NCI-H1105 (cell line): ENCODE measurements around the gene CSRP1.
A peak's percentile ranks its signal among the peaks of the same experiment; 100 is the strongest.
"Not testable (repeated sequence)": the region's sequence is repeated elsewhere in the genome, so short reads cannot be mapped to it uniquely, and the experiment has no call there.

Source experiments
- DNase-seq: peaks from one replicate; lab custom pipeline; 2025; lab: John Stamatoyannopoulos, UW

CSRP1 gene

DNA sequence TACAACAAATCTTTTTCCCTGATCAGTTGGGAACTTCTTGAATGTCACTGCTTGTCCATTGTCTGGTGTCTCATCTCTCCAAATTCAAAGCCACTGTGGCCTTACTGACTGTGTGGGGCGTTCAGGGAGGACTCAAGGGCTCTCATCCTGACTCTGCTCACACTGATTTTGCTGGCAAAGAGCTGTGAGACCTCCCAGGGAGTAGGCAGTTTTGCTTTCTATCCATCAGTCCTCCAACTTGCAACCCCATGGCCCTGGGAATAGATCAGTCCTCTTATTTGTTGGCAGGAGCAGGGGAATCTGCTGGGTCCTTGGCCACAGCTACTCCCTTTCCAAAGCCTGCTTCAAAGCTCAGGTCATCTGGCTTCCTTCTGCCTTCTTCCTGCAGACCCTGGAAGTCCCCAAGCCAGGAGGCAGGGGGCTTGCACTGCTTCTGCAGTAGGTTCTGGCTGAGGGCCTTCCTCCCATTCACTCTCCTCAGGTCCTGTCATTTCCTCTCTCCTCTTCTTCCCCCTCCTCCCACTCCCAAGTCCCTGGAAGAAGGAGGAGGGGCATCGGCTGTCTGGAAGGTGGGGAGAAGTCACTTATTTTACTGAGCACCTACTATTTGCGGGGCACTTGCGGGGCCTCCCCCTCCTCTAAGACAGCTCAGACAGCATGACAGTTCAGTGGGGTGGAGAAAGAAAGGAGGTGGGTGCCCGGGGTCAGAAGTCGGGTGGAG, 31.1 kb upstream of the CSRP1 start:
- DNase-seq: no peak

GRCh38 chr1:201537467-201537866, 30.5 kb upstream of the CSRP1 start:
- no peak for DNase-seq

DNA sequence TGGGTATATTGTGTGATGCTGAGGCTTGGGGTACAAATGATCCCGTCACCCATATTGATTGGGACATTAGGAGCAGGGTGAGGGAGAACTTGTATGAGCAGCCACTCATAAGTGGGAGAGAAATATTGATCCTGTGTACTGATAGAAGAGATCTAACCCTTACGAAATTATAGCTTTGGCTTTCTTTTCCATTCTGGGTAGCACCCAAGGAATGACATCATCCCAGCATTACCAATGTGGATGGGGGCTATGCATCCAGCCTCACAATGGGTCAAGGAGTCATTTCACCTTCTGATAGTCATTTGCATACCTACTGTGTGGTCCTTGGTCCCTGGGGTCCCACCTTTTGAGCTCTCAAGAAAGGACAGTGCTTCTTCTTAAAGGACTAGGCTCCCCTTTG, 30.1 kb upstream of the CSRP1 start:
- no peak for DNase-seq

DNA sequence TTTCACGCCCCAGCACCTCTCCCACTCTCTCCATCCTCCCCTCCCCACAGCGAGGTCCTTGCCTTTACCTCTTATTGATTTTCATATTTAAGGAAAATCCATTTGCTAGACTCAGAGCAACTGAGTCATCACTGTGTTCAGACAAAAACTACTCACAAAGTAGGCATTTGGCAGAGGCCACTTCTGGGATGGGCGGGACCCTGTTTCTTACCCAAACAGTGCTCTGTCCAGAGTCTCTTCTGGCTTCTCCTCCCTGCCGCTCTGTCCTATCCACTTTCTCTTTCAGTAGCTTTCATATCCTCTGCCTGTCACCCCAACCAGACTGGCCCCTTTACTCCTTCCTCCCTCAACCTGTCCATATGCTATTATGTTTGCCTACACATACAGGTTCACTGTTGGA, 29.6 kb upstream of the CSRP1 start:
- no peak for DNase-seq

GRCh38 chr1:201535919-201536245, 29.0 kb upstream of the CSRP1 start:
- DNase-seq: no peak

GRCh38 chr1:201535046-201535918, 28.4 kb upstream of the CSRP1 start:
- DNase-seq: no peak

- DNase-seq: no peak
Measured at GRCh38 chr1:201533836-201534235, 26.9 kb upstream of the CSRP1 start.

DNA sequence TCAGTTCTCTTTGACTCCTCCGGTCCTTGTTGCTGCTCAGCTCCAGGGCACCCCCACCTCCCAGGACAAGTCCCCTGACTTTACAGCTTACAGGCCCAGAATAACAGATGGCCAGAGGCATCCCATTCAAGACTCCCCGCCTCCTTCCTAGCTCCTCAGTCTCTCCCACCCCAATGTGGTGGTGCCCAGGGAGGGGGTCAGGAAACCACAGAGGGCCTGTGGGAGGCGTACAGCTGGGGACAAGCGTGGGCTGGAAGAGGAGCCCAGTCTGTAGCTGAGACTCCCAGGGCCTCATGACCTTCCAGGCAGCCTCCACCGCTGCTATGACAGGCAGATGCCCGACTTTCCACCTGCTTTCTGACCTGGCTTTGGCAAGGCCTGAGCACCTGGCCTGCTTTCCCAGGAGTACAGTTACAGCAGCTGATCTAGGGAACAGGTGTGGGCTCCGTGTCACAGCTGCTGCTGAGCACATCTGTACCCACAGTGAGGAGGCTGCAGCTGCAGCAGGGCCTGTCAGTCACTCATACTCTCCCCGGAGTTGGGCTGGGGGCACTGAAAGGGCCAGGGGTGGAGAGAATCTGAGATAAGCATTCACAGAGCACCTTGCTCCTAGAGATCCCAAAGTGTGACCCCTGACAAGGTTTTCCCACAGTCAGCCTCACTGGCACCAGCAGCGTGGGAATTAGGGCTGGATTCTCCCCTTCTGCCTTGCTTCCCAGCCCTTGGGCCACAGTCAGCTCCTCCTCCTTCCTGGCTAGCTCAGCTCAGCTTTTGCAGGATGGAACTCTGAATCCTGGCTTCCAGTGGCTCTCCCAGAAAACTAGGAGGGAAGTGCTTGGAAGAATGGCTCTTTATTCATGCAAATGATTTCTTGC, 24.9 kb upstream of the CSRP1 start:
- DNase-seq: peak; percentile 87

GRCh38 chr1:201530741-201531531, 24.0 kb upstream of the CSRP1 start:
- peak; percentile 81 for DNase-seq

DNA sequence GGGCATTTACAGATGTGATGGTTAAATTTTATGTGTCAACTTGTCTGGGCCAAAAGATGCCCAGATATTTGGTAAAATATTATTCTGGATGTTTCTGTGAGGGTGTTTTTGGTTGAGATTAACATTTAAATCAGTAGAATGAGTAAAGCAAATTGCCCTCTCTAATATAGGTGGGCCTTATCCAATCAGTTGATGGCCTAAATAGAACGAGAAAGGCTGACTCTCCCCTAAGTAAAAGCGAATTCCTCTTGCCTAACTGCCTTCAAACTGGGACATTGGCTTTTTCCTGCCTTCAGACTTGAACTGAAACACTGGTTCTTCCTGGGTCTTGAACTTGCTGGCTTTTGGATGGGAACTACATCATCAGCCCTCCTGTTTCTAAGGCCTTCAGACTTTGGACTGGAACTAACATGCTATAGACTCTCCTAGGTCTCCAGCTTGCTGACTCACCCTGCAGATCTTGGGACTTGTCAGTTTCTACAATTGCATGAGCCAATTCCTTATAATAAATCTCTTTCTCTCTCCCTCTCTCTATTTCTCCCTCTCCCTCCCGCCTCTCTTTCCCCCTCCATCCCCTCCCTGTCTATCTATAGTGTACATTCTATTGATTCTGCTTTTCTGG, 21.8 kb upstream of the CSRP1 start:
- no peak for DNase-seq

GRCh38 chr1:201527879-201528278, 21.0 kb upstream of the CSRP1 start:
- no peak for DNase-seq

GRCh38 chr1:201525193-201525778, 18.4 kb upstream of the CSRP1 start:
- no peak for DNase-seq

DNA sequence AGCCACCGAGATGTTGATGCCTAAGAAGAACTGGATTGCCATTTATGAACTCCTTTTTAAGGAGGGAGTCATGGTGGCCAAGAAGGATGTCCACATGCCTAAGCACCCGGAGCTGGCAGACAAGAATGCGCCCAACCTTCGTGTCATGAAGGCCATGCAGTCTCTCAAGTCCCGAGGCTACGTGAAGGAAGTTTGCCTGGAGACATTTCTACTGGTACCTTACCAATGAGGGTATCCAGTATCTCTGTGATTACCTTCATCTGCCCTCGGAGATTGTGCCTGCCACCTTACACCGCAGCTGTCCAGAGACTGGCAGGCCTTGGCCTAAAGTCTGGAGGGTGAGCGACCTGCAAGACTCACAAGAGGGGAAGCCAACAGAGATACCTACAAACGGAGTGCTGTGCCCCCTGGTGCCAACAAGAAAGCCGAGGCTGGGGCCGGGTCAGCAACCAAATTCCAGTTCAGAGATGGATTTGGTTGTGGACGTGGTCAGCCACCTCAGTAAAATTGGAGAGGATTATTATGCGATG, 13.2 kb upstream of the CSRP1 start:
- DNase-seq: not testable (repeated sequence)

DNA sequence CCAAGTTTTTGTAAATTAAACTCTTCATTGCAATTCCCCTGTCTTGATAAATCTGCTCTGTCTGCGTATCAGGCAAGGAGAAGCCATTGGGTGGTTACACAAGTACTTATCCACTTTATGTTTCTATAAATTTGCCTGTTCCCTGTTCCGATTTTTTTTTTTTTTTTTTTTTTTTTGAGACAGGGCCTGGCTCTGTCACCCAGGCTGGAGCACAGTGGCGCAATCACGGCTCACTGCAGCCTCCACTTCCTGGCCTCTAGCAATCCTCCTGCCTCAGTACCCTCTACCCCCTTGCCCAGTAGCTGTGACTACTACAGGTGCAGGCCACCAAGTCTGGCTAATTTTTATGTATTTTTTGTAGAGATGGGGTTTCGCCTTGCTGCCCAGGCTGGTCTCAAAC, 11.1 kb upstream of the CSRP1 start:
- DNase-seq: no peak

DNA sequence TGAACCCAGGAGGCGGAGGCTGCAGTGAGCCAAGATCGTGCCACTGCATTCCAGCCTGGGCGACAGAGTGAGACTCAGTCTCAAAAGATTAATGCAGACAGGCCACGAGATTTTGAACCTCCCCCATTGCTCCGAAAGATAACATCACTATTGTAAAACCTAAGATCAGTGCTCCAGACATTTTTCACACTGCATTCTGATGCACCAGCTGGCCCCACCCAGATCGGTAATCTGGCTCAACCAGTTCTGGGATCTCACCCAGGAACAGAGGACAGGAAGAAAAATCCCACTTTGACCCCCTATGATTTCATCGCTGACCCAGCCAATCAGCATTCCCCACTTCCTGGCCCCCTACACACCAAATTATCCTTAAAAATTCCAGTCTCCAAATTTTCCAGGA, 10.7 kb upstream of the CSRP1 start:
- DNase-seq: no peak

GRCh38 chr1:201516511-201517127, 9.7 kb upstream of the CSRP1 start:
- DNase-seq: no peak

DNA sequence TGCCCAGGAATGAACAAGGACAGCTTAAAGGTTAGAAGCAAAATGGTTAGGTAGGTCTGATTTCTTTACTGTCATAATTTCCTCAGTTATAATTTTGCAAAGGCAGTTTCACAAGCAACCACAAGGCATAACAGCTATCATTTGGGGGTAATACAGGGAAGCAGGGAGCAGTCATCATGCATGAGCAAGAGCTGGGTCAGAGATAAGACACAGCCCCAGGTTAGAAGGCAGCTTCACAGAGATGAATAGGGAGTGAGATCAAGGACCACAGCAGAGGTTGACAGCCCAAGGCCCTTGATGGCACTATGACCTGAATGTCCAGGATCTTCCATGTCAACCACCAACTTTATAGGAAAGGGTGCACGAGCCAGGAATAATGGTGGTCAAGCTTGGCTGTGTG, 9.0 kb upstream of the CSRP1 start:
- no peak for DNase-seq

DNA sequence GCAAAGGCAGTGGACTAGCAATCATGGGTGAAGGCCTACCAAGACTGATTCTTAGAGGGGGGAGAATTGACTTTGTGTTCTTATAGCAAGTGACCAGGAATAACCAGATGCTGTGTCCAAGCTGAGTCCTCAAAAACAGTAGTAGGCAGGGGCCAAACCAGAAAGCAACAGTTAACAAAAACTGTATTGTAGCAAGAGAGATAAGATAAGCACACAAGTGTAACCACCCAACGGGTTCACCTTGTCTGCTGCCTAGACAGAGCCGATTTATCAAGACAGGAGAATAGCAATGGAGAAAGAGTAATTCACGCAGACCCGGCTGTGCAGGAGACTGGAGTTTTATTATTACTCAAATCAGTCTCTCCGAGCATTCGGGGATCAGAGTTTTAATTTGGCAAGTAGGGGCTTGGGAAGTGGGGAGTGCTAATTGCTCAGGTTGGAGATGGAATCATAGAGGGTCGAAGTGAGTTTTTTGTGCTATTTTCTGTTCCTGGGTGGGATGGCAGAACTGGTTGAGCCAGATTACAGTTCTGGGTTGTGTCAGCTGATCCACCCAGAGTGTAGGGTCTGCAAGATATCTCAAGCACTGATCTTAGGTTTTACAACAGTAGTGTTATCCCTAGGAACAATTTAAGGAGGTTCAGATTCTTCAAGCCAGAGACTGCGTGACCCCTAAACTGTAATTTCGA, 8.3 kb upstream of the CSRP1 start:
- DNase-seq: no peak

DNA sequence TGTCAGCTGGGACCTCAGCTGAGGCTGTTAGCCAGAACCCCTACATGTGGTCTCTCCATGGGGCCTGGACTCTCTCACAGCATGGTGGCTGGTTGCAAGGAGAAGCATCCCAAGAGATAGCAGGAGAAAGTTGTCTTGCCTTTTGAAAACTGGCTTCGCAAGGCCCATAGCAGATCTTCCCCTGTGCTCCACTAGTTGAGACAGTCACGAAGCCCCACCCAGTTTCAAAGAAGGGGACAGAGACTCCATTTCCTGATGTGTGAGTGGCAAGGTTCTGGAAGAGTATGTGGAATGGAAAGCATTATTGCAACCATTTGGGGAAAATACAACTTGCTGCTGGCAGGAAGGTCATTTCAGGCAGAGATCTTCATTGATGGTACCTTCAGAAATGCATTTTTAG, 7.5 kb upstream of the CSRP1 start:
- DNase-seq: no peak
